Hematopoietic multipotent progenitor cell treated with erythropoietin and hydrocortisone succinate and interleukin-3 and kit ligand, for 8 days (in vitro differentiated cells): ENCODE measurements around the gene RRAS.
A peak's percentile ranks its signal among the peaks of the same experiment; 100 is the strongest.

Experiments
- DNase-seq: peaks from one replicate; pipeline ENCODE4 v3.0.0-alpha.2; 2015

RRAS gene

DNA sequence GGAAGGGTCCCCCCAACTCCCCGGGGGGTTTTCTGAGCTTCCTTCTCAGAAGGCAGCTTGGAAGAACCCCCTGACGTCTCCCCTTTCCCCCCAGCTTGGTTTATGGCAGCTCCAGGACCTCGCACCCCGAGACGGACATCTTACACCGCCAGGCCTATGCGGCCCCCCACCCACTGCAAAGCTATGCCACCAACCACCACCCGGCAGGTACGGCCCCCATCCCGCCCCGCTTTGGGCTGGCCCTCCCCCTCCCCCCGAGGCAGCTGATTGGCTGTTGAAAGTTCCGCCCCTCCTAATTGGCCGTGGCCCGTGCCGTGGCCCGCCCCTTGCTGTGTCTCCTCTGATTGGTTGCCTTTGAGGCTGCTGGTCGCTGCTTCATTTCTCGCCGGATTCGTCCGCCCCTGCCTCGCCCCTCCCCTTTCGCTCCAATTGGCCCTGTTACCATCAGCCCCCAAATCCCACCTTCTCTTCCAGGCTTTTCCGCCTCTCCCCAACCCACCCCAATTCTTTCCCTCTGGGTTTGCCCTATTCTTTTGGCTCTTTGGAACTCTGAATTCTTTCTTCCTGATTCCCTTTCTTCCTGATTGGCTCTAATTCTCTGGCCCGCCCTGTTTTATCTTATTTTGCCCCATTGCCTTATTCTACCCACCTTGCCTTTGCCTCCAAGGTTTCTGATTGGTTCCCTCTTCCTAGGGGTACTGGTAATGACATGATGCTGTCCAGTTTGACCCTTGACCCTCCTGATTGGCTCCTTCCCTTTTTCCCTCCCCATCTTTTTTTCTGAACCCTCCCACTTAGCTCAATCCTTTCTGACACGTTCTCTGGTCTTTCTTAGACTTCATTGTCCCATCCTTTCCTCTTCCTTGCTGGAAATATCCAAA is 46.5 kb downstream of the RRAS start:
- peak; percentile 95 for DNase-seq

DNA sequence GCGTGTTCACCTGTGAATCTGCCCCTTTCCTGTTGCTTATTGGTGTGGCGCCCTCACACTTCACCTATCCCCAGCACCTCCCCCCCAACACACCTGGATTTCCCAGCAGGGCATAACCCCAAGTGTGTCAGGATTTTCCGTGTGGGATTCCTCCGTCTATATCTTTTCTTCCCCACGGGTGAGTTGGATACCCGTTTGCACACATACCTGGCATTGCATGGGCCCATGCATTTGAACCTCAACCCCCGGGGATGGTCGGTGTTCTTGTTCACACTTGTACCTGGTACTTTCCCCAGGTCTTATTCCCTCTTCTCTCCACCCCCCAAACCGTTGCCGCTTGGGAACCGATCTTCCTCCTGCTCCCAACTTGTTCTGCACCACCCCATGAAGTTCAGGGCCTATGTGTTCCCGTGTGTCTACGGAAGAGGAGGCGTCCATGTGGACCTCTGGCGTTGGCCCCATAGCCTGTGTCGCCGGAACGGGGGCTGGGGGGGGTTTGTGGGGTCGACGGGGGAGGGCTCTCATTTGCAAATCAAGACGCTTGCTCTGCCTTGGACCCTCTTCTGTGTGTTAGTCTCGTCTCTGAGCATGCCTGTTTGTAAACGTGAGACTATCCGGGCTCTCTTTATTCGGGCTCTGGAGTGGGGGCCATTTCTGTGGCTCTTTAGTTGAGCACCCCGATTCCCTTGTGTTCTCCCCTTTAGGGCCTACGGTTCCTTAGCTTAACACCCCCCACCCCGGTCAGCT is 47.3 kb downstream of the RRAS start:
- peak; percentile 49 for DNase-seq

DNA sequence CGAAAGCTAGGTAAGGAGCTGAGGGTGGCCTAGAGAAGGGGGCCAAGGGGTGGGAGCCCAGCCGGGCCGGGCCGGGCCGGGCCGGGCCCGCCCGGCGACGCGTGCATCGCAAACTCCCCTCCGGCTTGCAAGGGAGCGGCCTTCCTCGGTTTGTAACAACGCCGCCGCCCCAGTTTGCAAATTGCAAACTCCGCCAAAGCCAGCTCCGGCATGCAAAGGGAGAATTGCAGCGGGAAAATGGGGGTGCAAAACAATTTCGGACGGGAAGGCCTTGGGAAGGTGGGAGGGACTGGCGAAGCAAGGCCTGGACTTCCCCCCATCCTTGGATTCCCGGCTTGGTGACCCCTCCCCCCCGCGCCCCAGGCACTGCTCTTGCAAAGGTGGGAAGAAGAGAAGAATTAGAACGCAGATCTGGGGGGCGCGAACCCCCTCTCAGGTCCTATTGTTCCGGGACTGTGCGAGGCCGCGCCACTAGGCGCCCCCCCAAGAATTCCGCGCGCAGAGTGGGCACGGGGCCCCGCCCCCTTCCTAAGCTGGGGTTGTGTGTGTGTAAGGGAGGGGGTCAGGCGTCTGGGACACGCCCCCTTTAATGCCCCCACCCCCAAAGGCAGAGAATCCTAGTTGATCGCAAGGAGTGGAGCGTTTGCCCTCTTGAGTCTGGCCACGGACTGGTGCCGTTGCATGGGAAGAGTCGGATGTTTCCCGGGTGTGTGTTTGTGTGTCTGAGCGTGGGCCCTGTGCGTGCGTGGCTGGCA is 48.0 kb downstream of the RRAS start:
- peak; percentile 55 for DNase-seq

DNA sequence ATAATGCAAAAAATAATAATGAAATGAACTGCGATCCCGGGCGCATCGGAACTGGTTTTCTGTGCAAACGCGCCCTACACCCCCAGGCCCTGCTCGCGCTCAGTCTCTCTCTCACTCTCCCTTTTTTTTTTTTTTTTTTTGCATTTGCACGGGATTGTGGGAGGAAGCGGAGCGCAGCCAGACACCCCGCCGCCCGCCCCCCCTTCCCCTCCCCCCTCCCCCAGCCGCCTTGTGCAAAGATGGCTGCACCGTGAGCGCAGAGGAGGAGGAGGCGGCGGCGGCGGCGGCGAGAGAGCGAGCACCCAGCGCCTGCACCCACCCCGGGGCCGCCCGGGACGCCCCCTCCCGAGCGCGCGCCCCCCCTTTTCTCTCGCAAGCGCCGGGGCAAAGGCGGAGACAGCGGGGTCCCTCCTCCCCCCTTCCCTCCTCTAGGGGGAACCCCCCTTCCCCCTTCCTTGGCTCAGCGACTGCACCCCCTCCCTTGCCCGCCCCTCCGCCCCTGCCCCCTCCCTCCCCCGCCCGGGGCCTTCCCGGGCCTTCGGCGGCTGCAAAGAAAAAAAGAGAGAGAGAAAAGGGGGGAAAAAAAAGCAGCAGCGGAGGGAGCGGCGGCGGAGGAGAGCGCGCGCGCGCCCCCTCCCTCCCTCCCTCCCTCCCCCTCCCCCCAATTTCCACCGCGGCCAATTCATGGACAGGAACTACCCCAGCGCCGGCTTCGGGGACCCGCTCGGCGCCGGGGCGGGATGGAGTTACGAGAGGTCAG is 48.8 kb downstream of the RRAS start, which contains the start of gene PRR12:
Gene PRR12, plus strand, starts transcription at position 212 of the 760 bp plus-strand sequence. Its CDS starts 473 bp downstream, at position 685.
- peak; percentile 83 for DNase-seq

DNA sequence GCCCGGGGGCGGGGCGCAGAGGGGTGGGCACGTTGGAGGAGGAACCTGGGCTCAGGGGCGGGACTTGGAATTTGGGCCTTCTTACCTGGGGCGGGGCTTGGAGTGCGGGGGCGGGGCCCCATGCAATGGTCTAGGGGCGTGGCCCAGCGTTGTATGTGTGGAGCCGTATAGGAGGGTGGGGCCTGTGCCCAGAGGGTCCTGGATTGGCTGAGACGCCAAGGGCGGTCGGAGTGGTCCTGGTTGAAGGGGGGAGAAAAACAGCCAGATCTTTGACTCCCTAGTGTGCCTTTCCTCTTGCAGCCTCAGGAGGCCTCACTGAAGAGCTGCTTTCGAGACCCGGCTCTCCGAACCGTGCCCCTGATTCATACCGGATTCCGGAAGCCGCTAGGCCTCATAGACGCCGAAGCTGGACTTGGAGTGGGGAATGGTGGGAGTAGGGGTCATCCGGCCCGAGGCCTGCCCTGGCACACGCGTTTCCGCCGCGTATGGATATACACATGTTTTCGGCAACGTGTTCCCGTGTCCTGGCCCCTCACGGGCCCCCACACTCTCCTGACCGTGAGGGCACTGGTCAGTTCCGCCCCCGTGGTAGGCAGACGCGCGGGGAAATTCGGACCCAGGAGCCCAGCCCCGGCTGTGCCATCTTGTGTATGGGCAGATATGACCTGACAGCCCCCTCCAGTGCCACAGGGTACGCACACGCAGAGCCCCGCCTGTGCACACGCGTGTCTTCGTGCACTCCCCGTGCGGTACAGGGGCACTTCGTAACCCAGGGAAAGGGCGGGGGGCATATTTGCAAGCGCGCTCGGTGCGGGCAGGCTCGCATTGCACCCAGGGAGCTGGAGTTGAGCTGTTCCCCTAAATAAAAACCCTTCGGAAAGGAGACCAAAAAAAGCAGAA is 49.6 kb downstream of the RRAS start:
- DNase-seq: peak; percentile 99

DNA sequence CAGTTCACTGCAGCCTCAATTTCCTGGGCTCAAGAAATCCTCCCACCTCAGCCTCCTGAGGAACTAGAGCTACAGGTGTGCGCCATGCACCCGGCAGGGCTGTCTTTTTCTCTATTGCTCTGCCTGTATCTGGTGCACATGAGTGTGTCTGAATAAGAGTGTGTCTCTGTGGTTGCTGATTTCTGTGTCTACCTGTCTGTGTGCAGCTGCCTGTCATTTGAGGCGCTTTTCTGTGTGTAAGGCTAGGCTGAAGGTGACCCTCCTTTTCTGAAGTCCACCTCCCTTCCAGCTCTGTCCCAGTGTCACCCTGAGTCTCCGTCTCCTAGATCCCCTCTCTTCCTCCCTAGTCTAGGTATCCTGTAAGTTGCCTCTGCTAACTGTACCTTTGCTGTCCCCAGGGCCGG is 50.4 kb downstream of the RRAS start:
- DNase-seq: peak; percentile 32

DNA sequence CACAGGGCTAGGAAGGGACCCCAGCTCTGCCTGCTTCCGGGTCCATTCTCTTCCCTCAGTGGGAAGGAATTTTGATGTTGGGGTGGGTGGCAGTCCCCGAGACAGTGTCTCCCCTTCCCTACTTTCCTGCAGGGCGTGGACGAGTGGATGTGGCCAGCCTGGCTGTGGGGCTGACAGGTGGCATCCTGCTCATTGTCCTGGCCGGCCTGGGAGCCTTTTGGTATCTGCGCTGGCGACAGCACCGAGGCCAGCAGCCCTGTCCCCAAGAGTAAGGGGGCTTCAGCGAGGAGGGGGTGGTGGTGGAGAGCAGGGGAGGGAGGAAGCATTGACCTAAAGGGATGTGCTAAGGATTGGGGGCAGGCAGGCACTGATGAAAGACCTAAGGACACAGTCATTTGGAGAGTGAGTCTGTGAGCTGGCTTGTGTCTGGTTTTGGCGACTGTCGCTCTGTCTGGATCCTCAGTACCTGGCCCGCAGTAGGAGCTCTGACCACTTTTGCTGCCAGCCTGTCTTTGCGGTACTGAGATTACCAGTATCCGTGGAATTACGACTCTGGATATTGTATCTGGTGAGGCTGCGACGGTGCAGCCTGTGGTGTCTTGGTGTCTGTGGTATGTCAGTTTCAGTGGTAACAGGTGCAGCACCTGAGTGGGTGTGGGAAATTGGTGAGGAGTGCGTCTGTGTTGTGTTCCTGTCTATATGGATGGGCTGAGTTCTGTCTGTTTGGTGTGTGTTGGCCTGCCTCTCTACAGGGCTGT is 51.4 kb downstream of the RRAS start:
- no peak for DNase-seq

DNA sequence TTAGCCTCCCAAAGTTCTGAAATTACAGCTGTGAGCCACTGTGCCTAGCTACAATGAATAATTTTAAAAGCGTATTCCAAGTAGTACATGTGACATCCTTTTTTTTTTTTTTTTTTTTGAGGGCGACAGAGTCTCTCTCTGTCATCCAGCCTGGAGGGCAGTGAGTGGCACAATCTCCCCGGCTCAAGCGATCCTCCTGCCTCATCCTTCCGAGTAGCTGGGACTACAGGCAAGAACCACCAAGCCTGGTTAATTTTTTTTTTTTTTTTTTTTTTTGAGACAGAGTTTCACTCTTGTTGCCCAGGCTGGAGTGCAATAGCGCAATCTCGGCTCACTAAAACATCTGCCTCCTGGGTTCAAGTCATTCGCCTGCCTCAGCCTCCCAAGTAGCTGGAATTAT is 52.7 kb downstream of the RRAS start:
- no peak for DNase-seq
